Trophoblast cell (in vitro differentiated cells and primary cell): ENCODE measurements around the gene FXN.
A peak's percentile ranks its signal among the peaks of the same experiment; 100 is the strongest.

Experiments used
- DNase-seq, 2 donors: peaks; one replicate each; pipeline ENCODE4 v3.0.0-alpha.2; 2016
- H2AFZ ChIP-seq: 2 replicates; pipeline ENCODE4 v1.6.1; 2013; ENCODE audit warnings: low read length, moderate library complexity, mild to moderate bottlenecking; ENCODE audit not compliant: insufficient read depth, poor library complexity
- H2AK5ac ChIP-seq: 2 replicates; pipeline ENCODE4 v1.6.1; 2013; ENCODE audit warnings: mild to moderate bottlenecking, low read length
- H2BK120ac ChIP-seq: 2 replicates; pipeline ENCODE4 v1.6.1; 2013; ENCODE audit warnings: low read length, mild to moderate bottlenecking, moderate library complexity; ENCODE audit not compliant: insufficient read depth, poor library complexity
- H2BK12ac ChIP-seq: 2 replicates; pipeline ENCODE4 v1.6.1; 2013; ENCODE audit warnings: mild to moderate bottlenecking, low read length, moderate library complexity
- H2BK5ac ChIP-seq: 2 replicates; pipeline ENCODE4 v1.6.1; 2013; ENCODE audit warnings: low read length, low read depth, moderate library complexity, mild to moderate bottlenecking; ENCODE audit not compliant: poor library complexity
- H3K14ac ChIP-seq: 2 replicates; pipeline ENCODE4 v1.6.1; 2013; ENCODE audit warnings: mild to moderate bottlenecking, low read length
- H3K18ac ChIP-seq: 2 replicates; pipeline ENCODE4 v1.6.1; 2013; ENCODE audit warnings: mild to moderate bottlenecking, low read length
- H3K23ac ChIP-seq: 2 replicates; pipeline ENCODE4 v1.6.1; 2013; ENCODE audit warnings: low read length
- H3K27ac ChIP-seq: 2 replicates; pipeline ENCODE4 v1.5.1; 2013; ENCODE audit warnings: low read depth, mild to moderate bottlenecking, inconsistent platforms, low read length, moderate library complexity
- H3K27me3 ChIP-seq: 2 replicates; pipeline ENCODE4 v1.6.1; 2013; ENCODE audit warnings: inconsistent platforms, mild to moderate bottlenecking, low read length, moderate library complexity; ENCODE audit not compliant: insufficient read depth
- H3K36me3 ChIP-seq, 2 experiments: 1 replicate in 1 of 2; 2 replicates in 1 of 2; pipeline ENCODE4 v1.6.1; 2013; ENCODE audit warnings: low read length in 2 of 2, mild to moderate bottlenecking in 2 of 2, moderate library complexity in 1 of 2; ENCODE audit not compliant: insufficient read depth in 2 of 2, control insufficient read depth in 1 of 2
- H3K4ac ChIP-seq: 2 replicates; pipeline ENCODE4 v1.6.1; 2013; ENCODE audit warnings: low read depth, mild to moderate bottlenecking, low read length, moderate library complexity
- H3K4me1 ChIP-seq, 2 experiments: 1 replicate in 1 of 2; 2 replicates in 1 of 2; pipeline ENCODE4 v1.6.1; 2013; ENCODE audit warnings: low read length in 2 of 2, mild to moderate bottlenecking in 2 of 2, moderate library complexity in 1 of 2; ENCODE audit not compliant: insufficient read depth in 2 of 2, control insufficient read depth in 1 of 2
- H3K4me2 ChIP-seq: 2 replicates; pipeline ENCODE4 v1.6.1; 2013; ENCODE audit warnings: inconsistent platforms, mild to moderate bottlenecking, low read length, moderate library complexity
- H3K4me3 ChIP-seq: 2 replicates; pipeline ENCODE4 v1.5.1; 2013; ENCODE audit warnings: mild to moderate bottlenecking, low read depth, low read length, inconsistent platforms
- H3K79me1 ChIP-seq: one replicate; pipeline ENCODE4 v1.6.1; 2013; ENCODE audit warnings: low read length
- H3K79me2 ChIP-seq: 2 replicates; pipeline ENCODE4 v1.6.1; 2013; ENCODE audit warnings: low read length, mild to moderate bottlenecking; ENCODE audit not compliant: control insufficient read depth, insufficient read depth, poor library complexity
- H3K9ac ChIP-seq: 2 replicates; pipeline ENCODE4 v1.6.1; 2013; ENCODE audit warnings: mild to moderate bottlenecking, low read length
- H3K9me3 ChIP-seq: 2 replicates; pipeline ENCODE4 v1.6.1; 2013; ENCODE audit warnings: low read depth, mild to moderate bottlenecking, control low read depth, inconsistent platforms, low read length; ENCODE audit not compliant: insufficient read depth
- H4K12ac ChIP-seq: 2 replicates; pipeline ENCODE4 v1.6.1; 2013; ENCODE audit warnings: low read depth, mild to moderate bottlenecking, low read length, moderate library complexity
- H4K8ac ChIP-seq: 2 replicates; pipeline ENCODE4 v1.6.1; 2013; ENCODE audit warnings: low read depth, mild to moderate bottlenecking, low read length, moderate library complexity
- H4K91ac ChIP-seq: one replicate; pipeline ENCODE4 v1.6.1; 2013; ENCODE audit warnings: low read depth, mild to moderate bottlenecking, low read length, moderate library complexity
- WGBS: extraction: QIAGEN DNeasy Blood & Tissue Kit; methylation state at CpG from one replicate; pipeline ENCODE4 v1.1.7; 2013; ENCODE audit warnings: missing lambda C conversion rate; ENCODE audit not compliant: insufficient read length, insufficient coverage; ENCODE audit errors: extremely low coverage; 5-methylcytosine and 5-hydroxymethylcytosine counted together

FXN gene

DNA sequence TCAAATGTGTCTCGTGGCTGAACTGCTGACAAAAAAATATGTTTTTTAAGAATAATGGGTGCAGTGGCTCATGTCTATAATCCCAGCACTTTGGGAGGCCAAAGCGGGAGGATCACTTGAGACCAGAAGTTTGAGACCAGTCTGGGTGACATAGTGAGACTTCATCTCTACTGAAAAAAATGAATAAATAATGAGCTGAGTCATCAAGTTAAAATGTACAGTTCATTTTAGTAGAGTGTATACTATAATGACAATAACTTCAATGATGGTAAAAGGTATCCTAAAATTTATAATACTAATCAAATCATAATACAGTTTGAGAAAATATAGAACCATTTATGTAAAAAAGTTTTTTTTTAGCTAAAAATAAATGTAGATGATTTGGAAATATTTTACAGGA lies 100.6 kb downstream of the FXN start:
- no peak for DNase-seq
- Histone ChIP-seq H3K18ac (no peak overlapping the region), H3K9me3 (no peaks in the 10 kb centered on the region), H2BK12ac (no peak overlapping the region), H4K8ac (no peak overlapping the region), H3K27me3 (no peaks in the 10 kb centered on the region), H3K9ac (no peak overlapping the region), H3K4ac (no peak overlapping the region), H2AFZ (no peak overlapping the region), H3K4me2 (no peak overlapping the region), H3K79me1 (peaks cover 3% of the 10 kb centered on the region), H3K27ac (no peak overlapping the region), H4K12ac (no peak overlapping the region), H3K14ac (no peak overlapping the region), H3K23ac (no peak overlapping the region), H3K4me1 (peaks cover 20 to 23% of the 10 kb centered on the region in 2 experiments), H2BK5ac (no peak overlapping the region), H4K91ac (no peak overlapping the region), H2BK120ac (no peak overlapping the region), H3K36me3 (peaks cover 0 to 9% of the 10 kb centered on the region in 2 experiments), H2AK5ac (no peak overlapping the region), H3K79me2 (peaks cover 24% of the 10 kb centered on the region), H3K4me3 (no peak overlapping the region)
- no CpG with 5 or more reads among the region's 2 CpGs for WGBS

- Histone ChIP-seq H3K4me3 (no peak overlapping the region), H2BK5ac (no peak overlapping the region), H2BK12ac (no peak overlapping the region), H3K79me2 (peaks cover 26% of the 10 kb centered on the region), H2BK120ac (no peak overlapping the region), H4K8ac (no peak overlapping the region), H3K18ac (no peak overlapping the region), H2AFZ (no peak overlapping the region), H3K9me3 (no peaks in the 10 kb centered on the region), H3K14ac (no peak overlapping the region), H3K9ac (no peak overlapping the region), H4K12ac (no peak overlapping the region), H3K4me2 (no peak overlapping the region), H3K27me3 (no peaks in the 10 kb centered on the region), H3K27ac (no peak overlapping the region), H3K4ac (no peak overlapping the region), H2AK5ac (no peak overlapping the region), H3K4me1 (peaks cover 14 to 18% of the 10 kb centered on the region in 2 experiments), H4K91ac (no peak overlapping the region), H3K79me1 (peaks cover 3% of the 10 kb centered on the region), H3K36me3 (peaks cover 0 to 9% of the 10 kb centered on the region in 2 experiments), H3K23ac (no peak overlapping the region)
- WGBS, result no CpG with 5 or more reads among the region's 7 CpGs
- peak in 1 of 2 donors; percentile 0 for DNase-seq
Measured at GRCh38 chr9:69136779-69137178, 101.2 kb downstream of the FXN start.

GRCh38 chr9:69137311-69137710 lies 101.8 kb downstream of the FXN start:
- Histone ChIP-seq H2BK12ac (no peak overlapping the region), H2AFZ (no peak overlapping the region), H2AK5ac (no peak overlapping the region), H3K36me3 (peaks cover 0 to 9% of the 10 kb centered on the region in 2 experiments), H3K23ac (no peak overlapping the region), H3K27me3 (no peaks in the 10 kb centered on the region), H4K12ac (no peak overlapping the region), H3K18ac (no peak overlapping the region), H4K91ac (no peak overlapping the region), H3K4me1 (peaks cover 9 to 13% of the 10 kb centered on the region in 2 experiments), H3K27ac (no peak overlapping the region), H3K4me2 (no peak overlapping the region), H3K4me3 (no peak overlapping the region), H3K79me2 (peaks cover 27% of the 10 kb centered on the region), H3K9ac (no peak overlapping the region), H4K8ac (no peak overlapping the region), H2BK120ac (no peak overlapping the region), H3K4ac (peak overlapping the region; percentile 65), H3K9me3 (no peaks in the 10 kb centered on the region), H2BK5ac (no peak overlapping the region), H3K14ac (no peak overlapping the region), H3K79me1 (peaks cover 3% of the 10 kb centered on the region)
- DNase-seq, result no peak
- WGBS, result no CpG with 5 or more reads among the region's 8 CpGs

GRCh38 chr9:69139596-69139995 lies 104.0 kb downstream of the FXN start:
- no CpG with 5 or more reads among the region's 9 CpGs for WGBS
- peaks cover 3% of the 10 kb centered on the region for H3K79me1 ChIP-seq
- no peak overlapping the region for H3K27ac ChIP-seq
- H3K4me1 ChIP-seq, result peaks cover 2 to 5% of the 10 kb centered on the region in 2 experiments
- H3K9me3 ChIP-seq, result no peaks in the 10 kb centered on the region
- H3K23ac ChIP-seq, result no peak overlapping the region
- H3K4me2 ChIP-seq, result no peak overlapping the region
- no peak overlapping the region for H2BK120ac ChIP-seq
- peaks cover 0 to 5% of the 10 kb centered on the region in 2 experiments for H3K36me3 ChIP-seq
- DNase-seq, result peak in 1 of 2 donors; percentile 0
- H3K4ac ChIP-seq, result no peak overlapping the region
- H3K4me3 ChIP-seq, result no peak overlapping the region
- no peak overlapping the region for H2BK12ac ChIP-seq
- no peak overlapping the region for H3K14ac ChIP-seq
- H3K79me2 ChIP-seq, result peaks cover 12% of the 10 kb centered on the region
- no peak overlapping the region for H4K91ac ChIP-seq
- no peak overlapping the region for H3K18ac ChIP-seq
- no peak overlapping the region for H4K12ac ChIP-seq
- H4K8ac ChIP-seq, result peak overlapping the region; percentile 52
- no peak overlapping the region for H2AFZ ChIP-seq
- H3K9ac ChIP-seq, result no peak overlapping the region
- no peaks in the 10 kb centered on the region for H3K27me3 ChIP-seq
- H2AK5ac ChIP-seq, result peak overlapping the region; percentile 24
- H2BK5ac ChIP-seq, result no peak overlapping the region
